Neural progenitor cell (in vitro differentiated cells): ENCODE measurements around the gene TAC3. TPM values are rescaled to one million over a fixed set of nuclear protein-coding genes. Genes with fewer than 3 reads are reported as not detected.
A peak's percentile ranks its signal among the peaks of the same experiment; 100 is the strongest.

Experiments used
- DNase-seq: peaks from one replicate; pipeline ENCODE4 v3.0.0-alpha.2; 2016; ENCODE audit warnings: low spot score
- H2AFZ ChIP-seq: fragments of 200-600 bp; sonication (generic); replicated peaks from 2 replicates; pipeline ENCODE4 v1.6.1; 2016; ENCODE audit warnings: antibody characterized with exemption
- H3F3A ChIP-seq: fragments of 200-600 bp; sonication (generic); 2 replicates; pipeline ENCODE4 v1.6.1; 2016; ENCODE audit warnings: antibody characterized with exemption, low read depth
- H3K27ac ChIP-seq: fragments of 200-600 bp; sonication (generic); 2 replicates; pipeline ENCODE4 v1.5.1; 2016; ENCODE audit warnings: mild to moderate bottlenecking
- H3K27me3 ChIP-seq: fragments of 200-600 bp; sonication (generic); 2 replicates; pipeline ENCODE4 v1.6.1; 2016; ENCODE audit warnings: mild to moderate bottlenecking, moderate library complexity
- H3K36me3 ChIP-seq: fragments of 200-600 bp; sonication (generic); 2 replicates; pipeline ENCODE4 v1.5.1; 2016
- H3K4me1 ChIP-seq: fragments of 200-600 bp; sonication (generic); 2 replicates; pipeline ENCODE4 v1.6.1; 2016; ENCODE audit warnings: mixed run types
- H3K4me2 ChIP-seq: fragments of 200-600 bp; sonication (generic); 2 replicates; pipeline ENCODE4 v1.6.1; 2016
- H3K4me3 ChIP-seq: fragments of 200-600 bp; sonication (generic); 2 replicates; pipeline ENCODE4 v1.5.1; 2016
- H3K79me2 ChIP-seq: fragments of 200-600 bp; sonication (generic); 2 replicates; pipeline ENCODE4 v1.6.1; 2016; ENCODE audit warnings: low read depth
- H3K9ac ChIP-seq: fragments of 200-600 bp; sonication (generic); 2 replicates; pipeline ENCODE4 v1.6.1; 2016
- H3K9me3 ChIP-seq: fragments of 200-600 bp; sonication (generic); 2 replicates; pipeline ENCODE4 v1.5.1; 2016; ENCODE audit warnings: low read depth
- H4K20me1 ChIP-seq: fragments of 200-600 bp; sonication (generic); 2 replicates; pipeline ENCODE4 v1.6.1; 2016; ENCODE audit warnings: low read depth
- H3K27ac Mint-ChIP-seq: 3 replicates; pipeline ENCODE4 v1.8.0; 2021; ENCODE audit warnings: mixed read lengths
- H3K27me3 Mint-ChIP-seq: 2 replicates; pipeline ENCODE4 v1.8.0; 2022; ENCODE audit warnings: low read depth, mild to moderate bottlenecking, inconsistent platforms, moderate library complexity, mixed read lengths; ENCODE audit not compliant: insufficient read depth
- H3K36me3 Mint-ChIP-seq: 3 replicates; pipeline ENCODE4 v1.8.0; 2021; ENCODE audit warnings: mixed read lengths
- H3K4me1 Mint-ChIP-seq: 3 replicates; pipeline ENCODE4 v1.8.0; 2021; ENCODE audit warnings: mixed read lengths
- H3K4me3 Mint-ChIP-seq: 3 replicates; pipeline ENCODE4 v1.8.0; 2021; ENCODE audit warnings: mild to moderate bottlenecking, moderate library complexity, mixed read lengths
- H3K9me3 Mint-ChIP-seq: 3 replicates; pipeline ENCODE4 v1.8.0; 2020; ENCODE audit warnings: mixed read lengths
- CTCF ChIP-seq: fragments of 200-600 bp; sonication (generic); IDR thresholded peaks from 2 replicates; pipeline ENCODE4 v1.5.1; 2017; ENCODE audit warnings: antibody characterized with exemption, mild to moderate bottlenecking
- EZH2 ChIP-seq: fragments of 200-600 bp; sonication (generic); IDR thresholded peaks from 2 replicates; pipeline ENCODE4 v1.6.1; 2017; ENCODE audit warnings: antibody characterized with exemption, mild to moderate bottlenecking, moderate library complexity
- EZH2phosphoT487 ChIP-seq: fragments of 200-600 bp; sonication (generic); IDR thresholded peaks from 2 replicates; pipeline ENCODE4 v1.6.1; 2017; ENCODE audit warnings: antibody characterized with exemption
- total RNA-seq: library from RNA; depleted of rRNA; stranded (reverse); fragments of >200 nt; gene quantifications from 2 replicates; pipeline ENCODE4 v1.2.3, GENCODE V29; 2015; ENCODE audit warnings: low replicate concordance

Gene TAC3
- total RNA-seq, 1 donor from 2014 or later: 6.0 TPM

- no peak overlapping the region for H3K4me3 Mint-ChIP-seq
- H3K27me3 Mint-ChIP-seq: peaks cover 7% of the 10 kb centered on the region
Observed at GRCh38 chr12:57033431-57033830, 17.1 kb upstream of the TAC3 start.

GRCh38 chr12:57031789-57032188, 15.5 kb upstream of the TAC3 start:
- peak overlapping the region; percentile 88 for H2AFZ ChIP-seq
- Mint-ChIP-seq H3K27ac (no peak overlapping the region), H3K4me3 (no peak overlapping the region), H3K4me1 (peaks cover 6% of the 10 kb centered on the region), H3K27me3 (peaks cover 7% of the 10 kb centered on the region), H3K9me3 (no peaks in the 10 kb centered on the region), H3K36me3 (no peaks in the 10 kb centered on the region)
- no peaks in the 10 kb centered on the region for H3K9me3 ChIP-seq
- peaks cover 12% of the 10 kb centered on the region for H3K4me1 ChIP-seq
- H3K36me3 ChIP-seq: no peaks in the 10 kb centered on the region
- H3K9ac ChIP-seq: no peak overlapping the region
- no peak for DNase-seq
- H4K20me1 ChIP-seq: no peaks in the 10 kb centered on the region
- no peak overlapping the region for H3K4me2 ChIP-seq
- TF ChIP-seq EZH2phosphoT487: no peak
- TF ChIP-seq EZH2: no peak
- no peak for TF ChIP-seq CTCF
- no peak overlapping the region for H3K4me3 ChIP-seq
- H3F3A ChIP-seq: peaks cover 7% of the 10 kb centered on the region
- H3K27ac ChIP-seq: no peak overlapping the region
- no peaks in the 10 kb centered on the region for H3K27me3 ChIP-seq
- H3K79me2 ChIP-seq: no peaks in the 10 kb centered on the region

More at GRCh38 chr12:57033431-57033830, 17.1 kb upstream of the TAC3 start:
- H3K36me3 Mint-ChIP-seq: no peaks in the 10 kb centered on the region
- Histone ChIP-seq H3K4me2 (no peak overlapping the region), H3F3A (peaks cover 7% of the 10 kb centered on the region), H2AFZ (no peak overlapping the region), H3K4me1 (peaks cover 7% of the 10 kb centered on the region), H3K4me3 (no peak overlapping the region), H3K79me2 (no peaks in the 10 kb centered on the region), H4K20me1 (no peaks in the 10 kb centered on the region), H3K9ac (no peak overlapping the region), H3K27ac (no peak overlapping the region), H3K27me3 (no peaks in the 10 kb centered on the region), H3K9me3 (no peaks in the 10 kb centered on the region), H3K36me3 (no peaks in the 10 kb centered on the region)
- H3K4me1 Mint-ChIP-seq: peaks cover 2% of the 10 kb centered on the region
- no peak overlapping the region for H3K27ac Mint-ChIP-seq
- no peak for TF ChIP-seq EZH2phosphoT487
- no peak for TF ChIP-seq CTCF
- TF ChIP-seq EZH2: no peak
- H3K9me3 Mint-ChIP-seq: no peaks in the 10 kb centered on the region
- DNase-seq: no peak

- no peaks in the 10 kb centered on the region for H3K36me3 ChIP-seq
- H3K4me1 ChIP-seq: peaks cover 13% of the 10 kb centered on the region
- H3K27me3 Mint-ChIP-seq: peaks cover 9% of the 10 kb centered on the region
- no peak overlapping the region for H3K9ac ChIP-seq
- H4K20me1 ChIP-seq: no peaks in the 10 kb centered on the region
- no peak for DNase-seq
- no peak overlapping the region for H3K27ac Mint-ChIP-seq
- H3F3A ChIP-seq: peaks cover 7% of the 10 kb centered on the region
- H3K79me2 ChIP-seq: no peaks in the 10 kb centered on the region
- H3K9me3 ChIP-seq: no peaks in the 10 kb centered on the region
- no peaks in the 10 kb centered on the region for H3K9me3 Mint-ChIP-seq
- H3K4me1 Mint-ChIP-seq: peaks cover 6% of the 10 kb centered on the region
- H3K4me3 Mint-ChIP-seq: no peak overlapping the region
- TF ChIP-seq EZH2 (no peak), CTCF (no peak), EZH2phosphoT487 (no peak)
- H3K4me3 ChIP-seq: no peak overlapping the region
- no peaks in the 10 kb centered on the region for H3K36me3 Mint-ChIP-seq
- peak overlapping the region; percentile 88 for H2AFZ ChIP-seq
- no peak overlapping the region for H3K4me2 ChIP-seq
- no peaks in the 10 kb centered on the region for H3K27me3 ChIP-seq
- H3K27ac ChIP-seq: no peak overlapping the region
Observed at GRCh38 chr12:57031138-57031725, 14.9 kb upstream of the TAC3 start.
